Muscle of arm (tissue), 12 donors: ENCODE data around the gene FCGR3B. TPM values are rescaled to one million over a fixed set of nuclear protein-coding genes. Genes with fewer than 3 reads are reported as not detected.
"Not testable (repeated sequence)": the region's sequence is repeated elsewhere in the genome, so short reads cannot be mapped to it uniquely, and the experiment has no call there.

ENCODE experiments used
- DNase-seq: peaks from one replicate; pipeline ENCODE4 v3.0.0-alpha.2; 2013
- polyA plus RNA-seq, 12 donors: library from polyadenylated mRNA; unstranded; fragments of 120-200 nt; gene quantifications; one replicate each; pipeline ENCODE4 v1.2.1, GENCODE V29; 2013; ENCODE audit not compliant: insufficient read length in 12 of 12

The FCGR3B gene
- polyA plus RNA-seq, 12 donors, result 0.12 to 3.1 (median 0.64) TPM; not detected in 3

GRCh38 chr1:161605762-161606540 lies 25.0 kb downstream of the FCGR3B start:
- DNase-seq, result not testable (repeated sequence)

GRCh38 chr1:161605024-161605423 lies 26.0 kb downstream of the FCGR3B start:
- not testable (repeated sequence) for DNase-seq

- not testable (repeated sequence) for DNase-seq
Measured at GRCh38 chr1:161597077-161597476, 33.9 kb downstream of the FCGR3B start.

GRCh38 chr1:161595583-161595982 lies 35.4 kb downstream of the FCGR3B start:
- DNase-seq, result not testable (repeated sequence)

- DNase-seq, result not testable (repeated sequence)
Measured at GRCh38 chr1:161595173-161595572, 35.8 kb downstream of the FCGR3B start.

- DNase-seq, result not testable (repeated sequence)
Measured at GRCh38 chr1:161594269-161594984, 36.5 kb downstream of the FCGR3B start.

GRCh38 chr1:161593092-161593755 lies 37.8 kb downstream of the FCGR3B start:
- DNase-seq, result not testable (repeated sequence)

- DNase-seq, result not testable (repeated sequence)
Measured at GRCh38 chr1:161592586-161592985, 38.4 kb downstream of the FCGR3B start.

- not testable (repeated sequence) for DNase-seq
Measured at GRCh38 chr1:161589920-161590319, 41.1 kb downstream of the FCGR3B start.

GRCh38 chr1:161589365-161589764 lies 41.6 kb downstream of the FCGR3B start:
- DNase-seq, result not testable (repeated sequence)

- DNase-seq, result not testable (repeated sequence)
Measured at GRCh38 chr1:161588596-161588995, 42.4 kb downstream of the FCGR3B start.

- not testable (repeated sequence) for DNase-seq
Measured at GRCh38 chr1:161582882-161583281, 48.1 kb downstream of the FCGR3B start.

- not testable (repeated sequence) for DNase-seq
Measured at GRCh38 chr1:161580879-161581537, 50.0 kb downstream of the FCGR3B start.

GRCh38 chr1:161579856-161580507 lies 51.0 kb downstream of the FCGR3B start:
- not testable (repeated sequence) for DNase-seq

GRCh38 chr1:161576676-161577075 lies 54.3 kb downstream of the FCGR3B start:
- not testable (repeated sequence) for DNase-seq

Other genes with a start within 250 kb of the FCGR3B start
- gene FCGR2A, start 125.7 kb downstream of the FCGR3B start, polyA plus RNA-seq, result 10 to 100 TPM in 1 of 12 donors, 1 to 10 TPM in 9, not detected in 2; 3.8 to 12.2 (median 5.2) TPM
- 1 to 10 TPM in 1 of 12 donors, under 1 TPM in 8, not detected in 3; 0.10 to 1.1 (median 0.38) TPM for gene HSPA6, start 106.6 kb downstream of the FCGR3B start, polyA plus RNA-seq
- 1 to 10 TPM in 10 of 12 donors, not detected in 2; 1.1 to 2.8 (median 2.2) TPM for gene FCGR3A, start 81.4 kb downstream of the FCGR3B start, polyA plus RNA-seq
- gene FCGR2B, start 32.0 kb upstream of the FCGR3B start, polyA plus RNA-seq, result under 1 TPM in 10 of 12 donors, not detected in 2; 0.04 to 0.51 (median 0.20) TPM
- 1 to 10 TPM in 1 of 12 donors, under 1 TPM in 8, not detected in 3; 0.13 to 4.5 (median 0.32) TPM for gene FCRLA, start 76.1 kb upstream of the FCGR3B start, polyA plus RNA-seq
- under 1 TPM in 10 of 12 donors, not detected in 2; 0.24 to 0.77 (median 0.40) TPM for gene FCRLB, start 90.4 kb upstream of the FCGR3B start, polyA plus RNA-seq
- gene DUSP12, start 118.6 kb upstream of the FCGR3B start, polyA plus RNA-seq, result 10 to 100 TPM in 11 of 12 donors, not detected in 1; 20.2 to 29.7 (median 25.1) TPM
- gene ATF6, start 135.1 kb upstream of the FCGR3B start, polyA plus RNA-seq, result 10 to 100 TPM in 11 of 12 donors, not detected in 1; 15.4 to 23.1 (median 19.7) TPM